GM15510 (cell line): ENCODE measurements around the gene LRRC49.

ENCODE experiments used
- POLR2A ChIP-seq: IDR thresholded peaks from 3 replicates; pipeline ENCODE4 v1.6.1; 2011; ENCODE audit warnings: borderline replicate concordance; ENCODE audit not compliant: insufficient read length; ENCODE audit errors: extremely low read depth

LRRC49 gene

GRCh38 chr15:70892002-70892911 is at the start of gene LRRC49, which contains the start of gene THAP10:
LRRC49 (plus strand) TSS chr15:70892826; CDS start chr15:70892895, 69 bp downstream.
THAP10 (minus strand) TSS chr15:70892433; CDS start chr15:70892272, 161 bp downstream.
- no peak for TF ChIP-seq POLR2A

GRCh38 chr15:70845602-70846360 is 46.8 kb upstream of the LRRC49 start:
- no peak for TF ChIP-seq POLR2A

GRCh38 chr15:70851889-70852288 is 40.7 kb upstream of the LRRC49 start:
- TF ChIP-seq POLR2A, result no peak

- no peak for TF ChIP-seq POLR2A
These were observed 39.9 kb upstream of the LRRC49 start for GRCh38 chr15:70852501-70853317.

GRCh38 chr15:70853318-70853972 is 39.2 kb upstream of the LRRC49 start:
- TF ChIP-seq POLR2A, result no peak

- no peak for TF ChIP-seq POLR2A
These were observed 38.5 kb upstream of the LRRC49 start, which contains the start of gene LARP6 for GRCh38 chr15:70853973-70854665. LARP6 (minus strand) TSS chr15:70854157; CDS start chr15:70854088, 69 bp downstream.

- no peak for TF ChIP-seq POLR2A
These were observed 38.0 kb upstream of the LRRC49 start for GRCh38 chr15:70854666-70854976.

- no peak for TF ChIP-seq POLR2A
These were observed 36.9 kb upstream of the LRRC49 start for GRCh38 chr15:70855764-70856163.

- no peak for TF ChIP-seq POLR2A
These were observed 36.3 kb upstream of the LRRC49 start for GRCh38 chr15:70856177-70856883.

GRCh38 chr15:70856884-70857561 is 35.6 kb upstream of the LRRC49 start:
- TF ChIP-seq POLR2A, result no peak

- no peak for TF ChIP-seq POLR2A
These were observed 34.9 kb upstream of the LRRC49 start for GRCh38 chr15:70857562-70858285.
